GM13977 (cell line): ENCODE measurements around the gene MINDY4.

Experiments
- DNase-seq: peaks from one replicate; pipeline ENCODE4 v3.0.0; 2012; ENCODE audit warnings: low spot score
- CTCF ChIP-seq: IDR thresholded peaks from 2 replicates; pipeline ENCODE4 v1.5.1; 2012; ENCODE audit warnings: mild to moderate bottlenecking, control low read depth; ENCODE audit not compliant: insufficient read depth; ENCODE audit errors: extremely low read depth, missing control alignments
- in situ Hi-C: fragments of 300-500 bp; cut with MboI; formaldehyde crosslinking; loops from one replicate; pipeline ENCODE4 v1.12.0; 2022; ENCODE audit warnings: low sequenced_read_pairs, low pct_unique_long_range_greater_than_20kb, mixed read lengths, inconsistent platforms; ENCODE audit not compliant: unreplicated experiment

MINDY4 gene

GRCh38 chr7:30858576-30858975 is 87.4 kb downstream of the MINDY4 start:
- no peak for DNase-seq
- TF ChIP-seq CTCF: no peak
- in situ Hi-C loops: no loop called here

GRCh38 chr7:30859202-30859939 is 88.2 kb downstream of the MINDY4 start:
- in situ Hi-C loops: no loop called here
- no peak for TF ChIP-seq CTCF
- no peak for DNase-seq

DNA sequence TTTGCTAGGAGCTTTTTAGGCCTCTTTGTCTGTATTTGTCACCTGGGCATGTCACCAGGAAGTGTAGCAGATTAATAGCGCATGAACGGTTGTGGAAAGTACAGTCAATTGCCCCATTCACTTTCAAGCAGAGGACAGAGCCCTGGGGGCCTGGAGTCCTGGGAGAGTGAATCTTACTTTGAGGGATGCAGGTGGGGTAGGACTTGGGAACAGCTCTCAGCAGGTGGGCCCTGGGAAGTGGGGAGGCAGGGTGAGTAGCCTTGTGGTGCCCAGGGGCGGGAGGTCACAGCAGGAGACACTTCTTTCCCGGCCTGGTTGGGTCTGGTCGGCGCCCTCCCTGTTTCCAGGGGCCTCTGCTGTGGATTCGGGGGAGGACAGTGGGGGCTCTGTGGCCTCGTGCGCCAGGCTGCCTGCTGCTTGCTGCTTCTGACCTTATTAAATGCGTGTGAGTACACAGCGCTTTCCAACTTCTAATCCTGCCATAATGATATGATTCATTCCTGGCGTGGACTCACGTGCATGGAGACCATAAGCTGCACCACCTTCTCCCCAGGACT is 88.8 kb downstream of the MINDY4 start:
- TF ChIP-seq CTCF: no peak
- in situ Hi-C loops: no loop called here
- no peak for DNase-seq

DNA sequence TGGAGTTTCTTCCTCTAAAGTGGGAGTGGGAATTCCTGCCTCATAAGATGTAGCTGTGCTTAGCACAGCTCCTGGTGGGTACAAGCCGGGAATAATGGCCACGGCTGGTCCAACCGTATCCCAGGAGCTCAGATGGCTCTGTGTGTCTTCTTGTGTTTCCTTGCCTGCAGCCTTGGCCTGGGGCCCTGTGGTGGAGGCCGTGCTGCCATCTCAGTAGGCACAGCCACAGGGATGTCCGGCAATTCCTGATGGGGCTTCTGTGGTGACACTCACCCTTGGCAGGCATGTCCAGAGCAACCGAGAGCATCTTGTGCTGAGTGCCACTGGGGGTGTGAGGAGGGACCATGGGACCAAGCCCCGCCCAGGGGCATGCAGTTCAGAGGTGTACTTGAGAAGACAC is 90.4 kb downstream of the MINDY4 start:
- in situ Hi-C loops: no loop called here
- no peak for TF ChIP-seq CTCF
- DNase-seq: no peak

GRCh38 chr7:30862995-30863705 is 91.9 kb downstream of the MINDY4 start:
- DNase-seq: no peak
- in situ Hi-C loops: no loop called here

DNA sequence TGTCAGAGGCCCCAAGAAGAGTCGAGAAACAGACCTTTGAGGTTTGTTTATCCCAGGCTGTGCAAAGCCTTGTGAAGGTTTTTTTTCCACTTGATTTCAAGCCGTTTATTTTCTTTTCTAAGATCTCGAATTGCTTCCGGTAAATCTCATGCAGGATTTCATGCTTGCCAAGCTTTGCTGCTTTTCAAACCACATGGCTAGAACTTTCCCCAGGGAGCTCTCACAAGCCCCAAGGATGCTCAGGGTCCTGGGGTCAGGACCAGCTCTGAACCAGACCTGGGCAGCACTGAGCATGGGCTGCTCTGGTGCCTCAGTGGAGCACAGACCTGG is 92.5 kb downstream of the MINDY4 start:
- in situ Hi-C loops: no loop called here
- DNase-seq: no peak
- TF ChIP-seq CTCF: no peak

More at GRCh38 chr7:30862995-30863705, 91.9 kb downstream of the MINDY4 start:
- no peak for TF ChIP-seq CTCF
